GM18508 (cell line): ENCODE measurements around the gene TLDC2.
"Not testable (repeated sequence)": the region's sequence is repeated elsewhere in the genome, so short reads cannot be mapped to it uniquely, and the experiment has no call there.

Experiments
- ATAC-seq: cut with Tn5 transposase; IDR thresholded peaks from one replicate; pipeline ENCODE4 v1.9.1; 2021; ENCODE audit warnings: moderate number of reproducible peaks; ENCODE audit not compliant: insufficient read depth, unreplicated experiment

TLDC2 gene

DNA sequence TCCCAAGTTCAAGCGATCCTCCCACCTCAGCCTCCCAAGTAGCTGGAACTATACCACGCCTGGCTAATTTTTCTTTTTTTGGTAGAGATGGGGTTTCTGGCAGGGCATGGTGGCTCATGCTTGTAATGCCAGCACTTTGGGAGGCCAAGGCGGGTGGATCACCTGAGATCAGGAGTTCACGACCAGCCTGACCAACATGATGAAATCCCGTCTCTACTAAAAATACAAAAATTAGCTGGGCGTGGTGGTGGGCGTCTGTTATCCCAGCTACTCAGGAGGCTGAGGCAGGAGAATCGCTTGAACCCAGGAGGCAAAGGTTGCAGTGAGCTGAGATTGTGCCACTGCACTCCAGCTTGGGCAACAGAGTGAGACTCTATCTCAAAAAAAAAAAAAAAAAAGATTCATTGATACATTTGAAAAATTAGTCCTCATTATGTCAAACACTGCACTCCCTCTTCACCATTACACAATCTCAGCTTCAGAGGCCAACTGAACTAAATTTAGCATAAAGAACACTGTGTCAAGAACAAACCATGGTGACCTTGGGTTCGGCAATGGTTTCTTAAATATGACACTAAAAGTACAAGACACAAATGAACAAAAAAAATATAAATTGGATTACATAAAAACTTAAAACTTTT lies 60.9 kb downstream of the TLDC2 start:
- not testable (repeated sequence) for ATAC-seq

GRCh38 chr20:36937402-36937770 lies 61.4 kb downstream of the TLDC2 start:
- no peak for ATAC-seq

- no peak for ATAC-seq
Observed at GRCh38 chr20:36941401-36941835, 65.5 kb downstream of the TLDC2 start.
